ENCODE measurements around the gene SLC22A3. TPM values are rescaled to one million over a fixed set of nuclear protein-coding genes. Genes with fewer than 3 reads are reported as not detected.

The SLC22A3 gene
- total and polyA plus RNA-seq, 2 donors from 2014 or later = 6.4 to 7.4 TPM

DNA sequence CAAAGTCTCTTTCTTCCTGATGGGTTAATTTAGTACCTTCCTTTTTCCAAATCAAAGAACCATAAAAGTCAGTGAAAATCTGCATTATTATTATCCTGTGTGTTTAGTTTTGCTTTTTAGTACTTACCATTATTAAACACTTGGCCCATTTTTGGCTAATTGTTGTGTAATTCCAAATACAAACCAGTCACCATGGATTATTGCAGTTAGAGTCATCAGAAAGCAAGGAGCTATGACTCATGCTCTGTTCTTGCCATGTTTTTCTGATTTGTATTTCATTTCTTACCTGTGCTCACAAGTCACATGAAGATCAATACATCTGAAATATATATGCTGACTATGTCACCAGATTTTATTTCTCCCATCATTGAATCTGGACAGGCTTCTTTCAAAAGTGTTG, 31.3 kb downstream of the SLC22A3 start:
- Histone ChIP-seq H3K27ac (ENCODE audit: low read depth in 2 of 2, low read length in 2 of 2) (no peak overlapping the region), H3K36me3 (ENCODE audit: control insufficient read depth in 2 of 3, insufficient read depth in 3 of 3, low read length in 3 of 3) (no peaks in the 10 kb centered on the region), H3K9ac (ENCODE audit: low read length in 3 of 3) (no peak overlapping the region), H3K4me3 (ENCODE audit: low read length in 3 of 3) (no peak overlapping the region), H3K27me3 (ENCODE audit: control insufficient read depth, insufficient read depth, low read length) (no peaks in the 10 kb centered on the region), H3K4me1 (ENCODE audit: control insufficient read depth in 2 of 3, insufficient read depth in 2 of 3, low read depth in 1 of 3, low read length in 3 of 3) (no peaks in the 10 kb centered on the region), H3K9me3 (ENCODE audit: control insufficient read depth in 2 of 3, insufficient read depth in 1 of 3, low read length in 3 of 3) (peaks cover 0 to 6% (median 0%) of the 10 kb centered on the region in 3 donors)
- intact Hi-C loops (cut with DNase I) = no loop called here
- TF ChIP-seq, protein P1, sequence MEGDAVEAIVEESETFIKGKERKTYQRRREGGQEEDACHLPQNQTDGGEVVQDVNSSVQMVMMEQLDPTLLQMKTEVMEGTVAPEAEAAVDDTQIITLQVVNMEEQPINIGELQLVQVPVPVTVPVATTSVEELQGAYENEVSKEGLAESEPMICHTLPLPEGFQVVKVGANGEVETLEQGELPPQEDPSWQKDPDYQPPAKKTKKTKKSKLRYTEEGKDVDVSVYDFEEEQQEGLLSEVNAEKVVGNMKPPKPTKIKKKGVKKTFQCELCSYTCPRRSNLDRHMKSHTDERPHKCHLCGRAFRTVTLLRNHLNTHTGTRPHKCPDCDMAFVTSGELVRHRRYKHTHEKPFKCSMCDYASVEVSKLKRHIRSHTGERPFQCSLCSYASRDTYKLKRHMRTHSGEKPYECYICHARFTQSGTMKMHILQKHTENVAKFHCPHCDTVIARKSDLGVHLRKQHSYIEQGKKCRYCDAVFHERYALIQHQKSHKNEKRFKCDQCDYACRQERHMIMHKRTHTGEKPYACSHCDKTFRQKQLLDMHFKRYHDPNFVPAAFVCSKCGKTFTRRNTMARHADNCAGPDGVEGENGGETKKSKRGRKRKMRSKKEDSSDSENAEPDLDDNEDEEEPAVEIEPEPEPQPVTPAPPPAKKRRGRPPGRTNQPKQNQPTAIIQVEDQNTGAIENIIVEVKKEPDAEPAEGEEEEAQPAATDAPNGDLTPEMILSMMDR (IDR thresholded peaks at IDR 0.05; ENCODE audit: borderline replicate concordance, extremely low read depth, insufficient read depth) = no peak
- FAIRE-seq = no peak
- DNase-seq = no peak

DNA sequence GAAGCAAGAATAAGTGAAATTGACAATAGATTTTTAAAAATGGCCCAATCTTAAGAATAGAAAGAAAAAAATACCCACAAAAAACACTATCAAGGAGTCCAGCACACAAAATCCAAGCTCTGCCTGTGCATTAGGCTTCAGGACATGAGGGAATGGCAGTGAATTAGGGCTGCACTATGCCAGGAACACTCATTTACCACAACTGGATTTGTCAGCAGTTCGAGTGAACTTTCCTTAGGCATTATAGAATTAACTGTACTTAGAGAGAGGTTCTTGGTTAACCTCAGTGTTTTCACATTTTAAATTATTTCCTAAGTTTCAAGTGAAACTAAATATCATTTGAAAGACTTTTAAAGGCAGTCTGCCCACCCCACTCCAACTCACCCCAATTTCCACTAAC, 34.8 kb downstream of the SLC22A3 start:
- H3K36me3 ChIP-seq (ENCODE audit: control insufficient read depth in 2 of 3, insufficient read depth in 3 of 3, low read length in 3 of 3) = no peaks in the 10 kb centered on the region
- FAIRE-seq = no peak
- no peak for DNase-seq
- intact Hi-C loops (cut with DNase I) = no loop called here
- TF ChIP-seq, protein P1 (IDR thresholded peaks at IDR 0.05; ENCODE audit: borderline replicate concordance, extremely low read depth, insufficient read depth) = no peak
- no peak overlapping the region for H3K27ac ChIP-seq (ENCODE audit: low read depth in 2 of 2, low read length in 2 of 2)
- H3K9me3 ChIP-seq (ENCODE audit: control insufficient read depth in 2 of 3, insufficient read depth in 1 of 3, low read length in 3 of 3) = peaks cover 0 to 6% (median 0%) of the 10 kb centered on the region in 3 donors
- no peak overlapping the region for H3K4me3 ChIP-seq (ENCODE audit: low read length in 3 of 3)
- no peaks in the 10 kb centered on the region for H3K27me3 ChIP-seq (ENCODE audit: control insufficient read depth, insufficient read depth, low read length)
- no peak overlapping the region for H3K9ac ChIP-seq (ENCODE audit: low read length in 3 of 3)
- peaks cover 0 to 8% (median 2%) of the 10 kb centered on the region in 3 donors for H3K4me1 ChIP-seq (ENCODE audit: control insufficient read depth in 2 of 3, insufficient read depth in 2 of 3, low read depth in 1 of 3, low read length in 3 of 3)

DNA sequence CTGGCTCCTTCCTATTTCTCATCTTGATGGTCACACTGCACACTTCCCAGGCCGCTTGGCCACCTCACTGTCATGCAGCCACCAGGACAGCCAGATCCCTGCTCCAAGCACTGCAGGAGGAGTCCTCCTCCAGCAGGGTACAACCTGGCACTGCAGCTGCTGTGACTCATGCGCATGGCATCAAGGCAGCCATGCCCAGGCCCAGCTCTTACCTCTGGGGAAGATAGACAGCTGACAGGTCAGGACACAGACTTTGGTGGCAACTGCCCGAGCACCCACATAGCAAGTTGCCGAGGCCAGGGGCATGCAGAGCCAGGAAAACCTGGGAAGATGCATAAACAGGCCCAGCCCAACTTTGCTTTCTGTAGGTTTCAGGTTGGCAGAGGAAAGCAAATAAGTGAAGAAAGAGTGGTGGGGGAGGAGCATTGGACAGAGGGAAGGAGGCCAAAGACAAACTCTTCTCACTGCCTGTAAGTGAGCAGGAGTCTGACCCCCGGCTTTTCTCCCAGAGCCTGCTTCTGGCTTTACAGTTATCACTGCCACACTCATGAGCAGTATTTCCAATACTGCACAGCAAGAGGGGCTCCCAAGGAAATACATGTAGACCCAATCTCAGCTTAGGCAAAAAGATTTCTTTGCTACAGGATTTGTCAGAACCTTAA, 38.8 kb downstream of the SLC22A3 start:
- FAIRE-seq = no peak
- H3K9ac ChIP-seq (ENCODE audit: low read length in 3 of 3) = no peak overlapping the region
- DNase-seq = peak in 1 of 5 donors; percentile 2
- H3K9me3 ChIP-seq (ENCODE audit: control insufficient read depth in 2 of 3, insufficient read depth in 1 of 3, low read length in 3 of 3) = peaks cover 0 to 5% (median 0%) of the 10 kb centered on the region in 3 donors
- intact Hi-C loops (cut with DNase I) = no loop called here
- H3K27me3 ChIP-seq (ENCODE audit: control insufficient read depth, insufficient read depth, low read length) = no peaks in the 10 kb centered on the region
- no peak overlapping the region for H3K4me3 ChIP-seq (ENCODE audit: low read length in 3 of 3)
- TF ChIP-seq, protein P1 (IDR thresholded peaks at IDR 0.05; ENCODE audit: borderline replicate concordance, extremely low read depth, insufficient read depth) = no peak
- no peak overlapping the region for H3K27ac ChIP-seq (ENCODE audit: low read depth in 2 of 2, low read length in 2 of 2)
- H3K36me3 ChIP-seq (ENCODE audit: control insufficient read depth in 2 of 3, insufficient read depth in 3 of 3, low read length in 3 of 3) = no peaks in the 10 kb centered on the region
- peaks cover 0 to 8% (median 2%) of the 10 kb centered on the region in 3 donors for H3K4me1 ChIP-seq (ENCODE audit: control insufficient read depth in 2 of 3, insufficient read depth in 2 of 3, low read depth in 1 of 3, low read length in 3 of 3)
